Stimulated activated CD4-positive, alpha-beta T cell treated with anti-CD3 and anti-CD28 coated beads, Interleukin-1b, Interleukin-23, amount 100 ng/mL, for 1 hour (primary cell): Measurements from ENCODE around the gene EXT2.

Experiments used
- DNase-seq, 2 donors: peaks; one replicate each; pipeline ENCODE4 v3.0.0-alpha.2; 2020; ENCODE audit warnings: low read depth in 2 of 2

Gene EXT2

GRCh38 chr11:44203270-44204043 lies 108.0 kb downstream of the EXT2 start:
- DNase-seq = no peak

DNA sequence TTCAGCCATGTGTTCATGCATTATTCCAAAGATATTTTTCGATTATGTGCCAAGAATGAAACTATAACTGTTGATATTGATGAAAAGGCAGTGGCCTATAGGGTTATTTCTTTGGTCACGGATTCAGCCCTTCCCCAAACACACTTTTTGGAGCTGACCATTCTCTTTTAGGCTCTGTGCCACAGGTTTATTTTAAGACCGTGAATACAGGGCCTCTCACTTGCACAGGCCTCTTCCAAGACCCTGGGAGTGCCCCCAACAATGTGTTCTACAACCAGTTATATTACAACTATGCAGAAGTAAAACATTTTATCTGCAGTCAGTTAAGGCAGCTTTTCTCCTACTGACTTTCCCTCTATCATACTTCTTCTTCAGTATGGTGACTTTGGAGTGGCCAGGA lies 109.9 kb downstream of the EXT2 start:
- DNase-seq = no peak

- DNase-seq = no peak
Observed at GRCh38 chr11:44205836-44206235, 110.4 kb downstream of the EXT2 start.

DNA sequence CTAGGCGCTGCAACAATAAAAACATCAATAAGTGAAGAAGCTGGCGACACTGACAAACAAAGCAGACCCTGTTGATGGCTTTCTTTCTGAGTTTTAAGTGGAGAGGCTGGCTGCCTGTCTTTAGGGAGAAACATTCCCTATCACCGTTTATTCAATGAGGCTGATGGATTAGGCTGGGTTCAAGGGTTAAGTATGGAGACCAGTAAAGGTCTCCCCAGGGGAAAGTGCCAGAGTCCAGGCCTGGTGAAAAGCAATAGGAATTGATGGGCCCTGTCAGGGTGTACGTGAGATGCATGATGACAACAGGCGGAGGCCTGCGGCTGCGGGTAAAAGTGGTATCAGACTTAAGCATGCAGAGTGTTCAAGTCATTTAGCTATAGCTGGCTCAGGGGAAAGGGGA lies 111.8 kb downstream of the EXT2 start:
- no peak for DNase-seq

DNA sequence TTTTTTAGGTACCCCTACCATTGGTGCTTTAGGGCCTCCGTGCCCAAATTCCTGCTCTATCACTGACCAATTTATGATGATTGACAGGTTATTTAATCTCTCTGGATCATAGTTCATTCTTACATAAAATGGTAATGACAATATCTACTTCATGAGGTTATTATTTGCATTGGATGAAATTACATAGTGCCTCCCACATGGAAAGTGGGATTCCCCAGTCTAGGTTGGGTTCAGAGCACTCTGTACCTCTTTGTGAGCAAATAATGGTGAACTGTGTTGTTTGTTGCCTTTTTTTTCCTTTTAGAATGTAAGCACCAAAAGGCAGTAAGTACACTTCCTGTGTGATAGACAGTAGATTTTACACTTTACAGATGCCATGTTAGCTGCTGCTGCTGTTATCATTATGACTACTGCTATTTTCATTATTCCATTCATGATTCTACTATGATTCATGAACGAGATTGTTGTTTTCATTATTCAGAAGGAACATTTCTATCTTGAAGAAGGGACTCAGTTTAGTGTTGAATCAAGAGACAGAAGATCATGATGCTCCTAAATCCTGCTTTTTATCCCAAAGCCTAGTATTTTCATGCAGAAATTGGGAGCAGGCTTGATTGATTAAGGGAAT lies 113.6 kb downstream of the EXT2 start:
- no peak for DNase-seq

DNA sequence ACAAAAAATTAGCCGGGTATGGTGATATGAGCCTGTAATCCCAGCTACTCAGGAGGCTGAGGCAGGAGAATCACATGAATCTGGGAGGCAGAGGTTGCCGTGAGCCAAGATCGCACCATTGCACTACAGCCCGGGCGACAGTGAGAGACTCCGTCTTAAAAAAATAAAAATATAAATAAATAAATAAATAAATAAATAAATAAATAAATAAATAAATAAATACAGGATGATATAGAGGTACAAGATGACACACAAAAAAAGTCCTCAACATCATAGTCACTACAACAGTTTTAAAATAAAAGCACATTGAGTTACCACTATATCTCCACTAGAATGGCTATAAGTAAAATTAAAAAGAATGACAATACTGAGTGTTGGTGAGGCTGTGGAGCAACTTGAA lies 116.7 kb downstream of the EXT2 start:
- no peak for DNase-seq

- DNase-seq = no peak
Observed at GRCh38 chr11:44213148-44213547, 117.7 kb downstream of the EXT2 start.

- DNase-seq = no peak
Observed at GRCh38 chr11:44217432-44217831, 122.0 kb downstream of the EXT2 start.

DNA sequence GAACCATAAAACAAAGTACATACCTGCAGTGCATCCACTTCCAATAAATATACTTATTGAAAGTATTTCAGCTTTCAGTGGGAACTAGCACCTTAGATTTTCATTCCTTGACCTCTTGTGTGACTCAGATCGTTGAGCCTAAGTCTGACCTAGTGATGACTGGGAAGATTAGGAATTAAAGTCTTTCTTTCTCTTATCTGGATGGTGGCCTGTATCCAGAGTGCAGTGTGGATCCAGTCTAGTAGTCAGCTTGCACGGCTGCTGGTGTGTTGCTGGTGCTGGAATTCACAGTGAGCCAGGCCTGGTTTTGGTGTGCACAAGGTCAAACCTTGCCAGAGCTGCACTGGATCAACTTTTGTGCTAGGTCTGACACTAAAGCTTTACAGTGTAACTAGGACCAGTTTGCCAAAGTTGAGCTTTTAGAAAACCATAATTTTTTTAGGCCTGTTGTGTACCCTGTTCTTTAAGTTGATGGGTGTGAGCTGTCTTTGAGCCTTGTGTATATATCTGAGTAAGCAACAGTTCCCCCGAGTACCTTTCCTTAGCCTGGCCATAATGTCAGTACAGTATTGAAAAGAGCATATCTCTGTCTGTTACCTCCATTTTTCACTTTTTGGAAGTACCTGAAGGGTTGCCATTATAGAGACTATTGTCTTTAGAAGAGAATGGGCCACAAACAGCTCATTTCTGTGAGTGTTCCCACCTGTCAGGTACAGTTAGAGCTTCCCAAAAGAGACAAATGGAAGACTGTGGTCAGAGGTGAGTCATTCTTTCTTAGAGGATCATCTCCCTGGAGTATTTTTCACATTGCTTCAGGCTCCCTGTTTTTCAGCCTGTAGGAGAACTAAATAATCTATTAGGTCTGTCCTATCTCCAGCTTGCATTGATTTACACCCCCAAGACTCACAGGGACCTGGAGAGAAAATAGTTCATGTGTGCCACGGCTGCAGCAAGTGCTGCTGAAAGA lies 124.6 kb downstream of the EXT2 start:
- DNase-seq = no peak

GRCh38 chr11:44221456-44221855 lies 126.0 kb downstream of the EXT2 start:
- DNase-seq = no peak

DNA sequence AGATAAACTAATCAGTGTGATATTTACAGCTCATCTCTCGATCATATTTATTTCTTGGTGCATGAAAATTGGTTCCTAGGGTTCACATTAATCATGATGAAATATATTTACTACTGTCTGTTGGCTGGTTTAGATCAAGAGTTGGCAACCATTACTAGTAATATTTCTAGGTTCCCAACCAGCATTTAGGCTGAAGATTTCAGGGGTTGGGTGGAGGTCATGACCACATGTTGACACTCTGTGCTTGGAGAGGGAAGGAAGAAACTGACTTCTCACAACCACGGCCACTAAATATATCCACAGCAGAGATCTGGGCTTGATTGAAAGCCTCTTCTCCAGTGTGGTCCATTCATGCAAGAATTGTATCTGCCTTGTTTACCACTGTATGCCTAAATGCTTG lies 126.5 kb downstream of the EXT2 start:
- no peak for DNase-seq

DNA sequence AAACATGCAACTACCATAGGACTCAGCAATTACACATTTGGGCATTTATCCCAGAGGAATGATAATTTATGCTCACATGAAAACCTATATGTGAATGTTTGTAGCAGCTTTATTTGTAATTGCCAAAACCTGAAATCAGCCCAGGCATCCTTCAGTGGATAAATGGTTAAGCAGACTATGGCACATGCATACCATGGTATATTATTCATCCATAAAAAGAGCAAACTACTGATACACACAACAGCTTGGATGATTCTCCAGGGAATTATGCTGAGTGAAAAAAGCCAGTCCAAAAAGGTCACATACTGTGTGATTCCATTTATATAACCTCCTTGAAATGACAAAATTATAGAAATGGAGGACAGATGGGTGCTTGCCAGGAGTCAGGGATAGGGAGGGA lies 127.8 kb downstream of the EXT2 start:
- no peak for DNase-seq

DNA sequence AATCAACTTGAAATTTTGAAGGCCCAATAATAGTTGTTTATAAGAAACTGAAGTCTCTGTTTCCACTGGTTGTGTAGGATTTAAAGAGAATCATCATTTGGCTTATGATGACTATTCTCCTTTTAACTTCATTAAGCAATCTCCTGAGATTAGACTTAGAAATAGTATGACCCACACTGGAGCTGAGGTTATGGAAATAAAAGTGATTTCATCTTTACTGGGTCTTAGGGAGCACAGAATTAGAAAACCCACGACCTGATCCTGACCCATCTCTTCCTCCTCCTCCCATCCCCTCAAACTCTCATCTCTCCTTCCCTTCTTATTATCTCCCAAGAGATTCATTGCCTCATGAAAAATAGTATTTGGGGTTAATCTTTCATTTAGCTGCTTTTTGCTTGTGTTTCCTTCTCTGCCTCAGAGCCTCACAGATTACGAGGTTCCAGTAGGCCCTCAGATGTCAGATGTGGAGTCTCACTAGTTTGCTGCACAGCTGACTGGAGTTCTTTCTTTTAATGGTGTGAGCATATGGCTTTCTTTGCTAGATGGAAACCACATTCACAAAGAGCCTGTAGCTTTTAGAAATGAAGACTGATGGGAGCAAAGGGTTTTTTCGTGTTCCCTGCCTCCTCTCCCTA lies 129.5 kb downstream of the EXT2 start:
- DNase-seq = no peak

DNA sequence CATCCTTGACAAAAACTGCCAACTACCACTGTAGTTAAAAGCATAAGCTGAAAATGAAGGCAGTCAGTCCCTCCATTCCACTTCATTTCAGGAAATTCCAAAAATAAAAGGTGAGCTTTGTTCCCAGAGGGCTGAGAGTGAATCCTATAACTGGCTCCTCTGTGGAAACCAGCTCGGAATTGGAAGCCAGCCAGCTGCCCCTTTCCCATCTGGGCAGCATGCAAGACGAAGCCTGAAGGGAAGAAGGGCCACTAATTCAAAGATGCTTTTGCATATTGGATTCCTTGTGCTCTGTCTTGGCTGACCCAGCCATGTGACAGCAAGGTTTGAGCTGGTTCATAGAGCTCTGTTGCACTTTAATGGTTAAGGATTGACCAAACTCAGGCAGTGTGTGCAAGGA lies 131.0 kb downstream of the EXT2 start:
- DNase-seq = no peak

- DNase-seq = no peak
Observed at GRCh38 chr11:44226945-44227344, 131.5 kb downstream of the EXT2 start.

GRCh38 chr11:44228379-44228778 lies 132.9 kb downstream of the EXT2 start:
- no peak for DNase-seq

GRCh38 chr11:44229098-44229497 lies 133.6 kb downstream of the EXT2 start:
- DNase-seq = no peak

DNA sequence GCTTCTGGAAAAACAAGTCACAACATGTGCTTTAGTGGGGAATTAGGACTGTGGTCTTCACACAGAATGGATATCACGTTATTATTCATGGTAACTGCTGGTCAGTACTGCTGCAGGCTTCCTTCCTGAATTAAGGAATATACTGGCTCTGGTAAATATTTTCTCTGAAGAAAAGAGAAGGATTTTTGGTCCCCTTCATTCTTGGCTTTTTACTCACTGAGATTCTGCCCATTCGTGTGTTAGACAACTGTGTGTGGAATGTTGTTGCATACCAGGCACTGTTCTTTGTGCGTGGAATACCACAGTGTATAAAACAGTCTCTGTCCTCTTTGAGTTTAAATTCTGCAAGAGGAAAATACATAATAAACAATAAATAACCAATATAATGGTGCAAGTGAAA lies 134.1 kb downstream of the EXT2 start:
- DNase-seq = no peak

DNA sequence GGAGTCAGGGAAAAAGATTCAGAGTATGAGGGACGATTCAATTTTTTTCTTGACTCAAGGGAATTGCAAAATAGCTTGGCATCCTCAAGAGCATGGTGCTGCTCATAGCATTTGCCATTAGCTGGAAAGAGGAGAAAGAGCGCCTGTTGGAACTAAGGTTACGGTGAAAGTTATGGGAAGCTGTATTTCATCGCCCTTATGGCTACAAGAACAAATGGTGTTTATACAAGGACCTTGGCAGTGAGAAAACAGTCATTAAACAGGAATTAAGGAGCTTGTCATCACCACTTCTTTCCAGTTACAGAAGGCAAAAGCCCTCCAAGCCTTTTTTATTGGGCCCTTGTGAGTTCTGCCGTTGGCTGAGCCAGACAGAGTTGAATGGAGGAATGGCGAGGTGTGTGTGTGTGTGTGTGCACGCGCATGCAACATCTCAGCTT lies 140.3 kb downstream of the EXT2 start:
- no peak for DNase-seq

- DNase-seq = no peak
Observed at GRCh38 chr11:44236296-44236695, 140.8 kb downstream of the EXT2 start.

DNA sequence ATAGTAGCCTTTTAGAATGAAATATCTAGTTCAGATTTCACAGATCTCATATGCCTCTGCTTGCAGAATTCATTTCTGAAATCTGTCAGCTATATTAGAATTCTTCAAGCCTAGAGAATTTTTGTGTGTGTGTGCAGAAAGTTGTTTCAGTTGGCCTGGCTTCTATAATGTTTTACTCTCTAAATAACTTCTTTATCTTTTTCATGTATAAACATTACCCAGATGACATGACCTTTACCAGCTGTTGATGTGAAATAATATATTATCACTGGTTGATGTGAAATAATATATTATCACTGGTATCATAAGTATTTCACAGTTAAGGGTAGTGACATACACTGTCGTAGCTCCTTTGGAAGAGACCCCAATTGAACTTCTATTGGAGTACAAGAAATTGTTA lies 141.7 kb downstream of the EXT2 start:
- no peak for DNase-seq

- no peak for DNase-seq
Observed at GRCh38 chr11:44241851-44242250, 146.4 kb downstream of the EXT2 start.
